IgD-negative memory B cell (primary cell): ENCODE measurements around the gene GNAZ. TPM values are rescaled to one million over a fixed set of nuclear protein-coding genes. Genes with fewer than 3 reads are reported as not detected.

Experiments used
- H3K27ac Mint-ChIP-seq, 3 donors: one replicate each; pipeline ENCODE4 v1.8.0; 2020 to 2022; ENCODE audit warnings: mild to moderate bottlenecking in 3 of 3, mixed read lengths in 3 of 3, moderate library complexity in 1 of 3
- H3K27me3 Mint-ChIP-seq: one replicate; pipeline ENCODE4 v1.8.0; 2021; ENCODE audit warnings: mixed read lengths
- H3K36me3 Mint-ChIP-seq: one replicate; pipeline ENCODE4 v1.8.0; 2020; ENCODE audit warnings: mild to moderate bottlenecking, mixed read lengths
- H3K4me1 Mint-ChIP-seq, 3 donors: one replicate each; pipeline ENCODE4 v1.8.0; 2020 to 2022; ENCODE audit warnings: mixed read lengths in 3 of 3, mild to moderate bottlenecking in 1 of 3
- H3K4me3 Mint-ChIP-seq, 4 donors: one replicate each; pipeline ENCODE4 v1.8.0; 2020 to 2022; ENCODE audit warnings: mild to moderate bottlenecking in 4 of 4, mixed read lengths in 4 of 4, moderate library complexity in 3 of 4
- H3K9me3 Mint-ChIP-seq, 3 donors: one replicate each; pipeline ENCODE4 v1.8.0; 2020 to 2021; ENCODE audit warnings: mixed read lengths in 3 of 3, mild to moderate bottlenecking in 1 of 3
- polyA plus RNA-seq: library from polyadenylated mRNA; unstranded; fragments of 300-500 nt; fragmentation: Illumina TruSeq; gene quantifications from one replicate; pipeline ENCODE4 v1.2.3, GENCODE V29; 2021

Gene GNAZ
- polyA plus RNA-seq, 1 donor from 2014 or later: 2.0 TPM

DNA sequence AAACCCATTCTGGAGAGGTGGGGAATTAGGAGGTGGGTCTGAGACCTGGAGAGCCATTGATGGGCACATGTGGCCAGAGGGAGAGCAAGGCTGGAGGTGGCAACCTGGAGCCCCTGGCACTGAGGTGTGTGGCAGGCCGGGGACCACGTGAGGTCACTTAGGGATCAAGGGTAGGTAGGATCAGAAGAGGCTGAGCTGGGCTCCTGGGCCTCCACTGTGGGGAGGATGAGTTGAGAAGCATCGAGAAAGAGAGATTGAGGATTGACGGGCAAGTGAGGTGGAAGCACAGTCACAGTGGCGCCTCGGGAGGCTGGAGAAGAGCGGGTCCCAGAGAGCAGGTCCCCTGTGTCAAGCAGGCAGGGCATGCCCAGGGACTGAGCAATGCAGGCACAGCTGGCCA, 4.1 kb downstream of the GNAZ start:
- peak overlapping the region in 1 of 3 donors; percentile 28 for H3K27ac Mint-ChIP-seq
- no peaks in the 10 kb centered on the region for H3K36me3 Mint-ChIP-seq
- peaks cover 0 to 6% (median 5%) of the 10 kb centered on the region in 3 donors for H3K4me1 Mint-ChIP-seq
- peaks cover 5% of the 10 kb centered on the region for H3K27me3 Mint-ChIP-seq
- peak overlapping the region in 2 of 4 donors; percentile 18 to 21 for H3K4me3 Mint-ChIP-seq
- H3K9me3 Mint-ChIP-seq: peaks cover 0 to 3% (median 0%) of the 10 kb centered on the region in 3 donors

DNA sequence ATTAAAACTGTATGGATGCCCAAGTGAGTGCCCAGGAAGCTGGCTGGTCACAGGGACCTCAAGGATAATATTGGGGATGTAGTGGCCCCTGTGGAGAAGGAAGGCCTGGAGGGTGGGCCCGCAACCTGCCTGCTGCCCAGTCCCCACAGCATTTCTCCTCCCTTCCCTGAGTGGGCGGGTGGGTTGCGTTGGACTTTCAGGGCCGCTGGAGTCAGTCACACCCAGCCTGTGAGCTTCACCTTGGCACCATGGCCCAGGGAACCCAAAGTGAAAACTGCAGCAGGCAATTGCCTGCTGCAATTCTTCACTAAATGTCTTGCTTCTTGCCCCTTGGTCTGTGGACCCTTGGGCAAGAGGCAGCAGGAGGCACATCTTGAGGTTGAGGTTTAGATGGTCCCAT, 4.7 kb downstream of the GNAZ start:
- no peak overlapping the region for H3K27ac Mint-ChIP-seq
- H3K9me3 Mint-ChIP-seq: peaks cover 0 to 3% (median 0%) of the 10 kb centered on the region in 3 donors
- no peak overlapping the region for H3K4me3 Mint-ChIP-seq
- peaks cover 0 to 5% (median 3%) of the 10 kb centered on the region in 3 donors for H3K4me1 Mint-ChIP-seq
- no peaks in the 10 kb centered on the region for H3K36me3 Mint-ChIP-seq
- peaks cover 5% of the 10 kb centered on the region for H3K27me3 Mint-ChIP-seq

DNA sequence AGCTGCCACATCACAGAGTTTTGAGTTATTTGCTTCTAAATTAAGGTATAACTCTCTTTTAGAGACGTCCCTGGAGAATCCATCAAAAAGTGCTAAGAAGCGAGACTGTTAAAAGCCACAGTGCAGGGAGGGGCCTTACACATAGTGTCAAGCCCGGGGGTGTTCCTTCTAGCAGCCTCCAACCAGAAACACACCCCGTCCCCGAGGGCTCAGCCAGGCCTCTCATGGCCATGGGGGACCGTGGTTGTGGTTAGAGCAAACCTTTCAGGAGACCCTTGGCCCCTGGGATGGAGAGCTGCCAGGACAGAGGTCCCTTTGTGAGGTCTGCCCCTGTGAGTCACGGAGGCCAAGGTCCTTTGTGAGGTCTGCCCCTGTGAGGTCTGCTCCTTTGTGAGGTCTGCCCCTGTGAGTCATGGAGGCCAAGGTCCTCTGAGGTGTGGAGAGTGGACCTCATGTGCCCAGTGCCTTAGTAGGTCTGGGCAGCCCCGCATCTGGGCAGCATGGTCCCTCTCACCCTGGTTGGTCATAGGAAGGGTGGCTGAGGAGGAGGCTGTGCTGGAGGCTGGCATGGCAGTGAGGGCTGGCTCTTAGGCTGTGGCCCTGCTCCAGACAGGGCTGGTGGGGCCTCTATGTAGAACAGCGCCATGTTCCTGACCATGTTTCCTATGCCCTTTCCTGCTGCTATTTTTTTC, 5.4 kb downstream of the GNAZ start:
- Mint-ChIP-seq H3K4me1 (peaks cover 0 to 5% (median 3%) of the 10 kb centered on the region in 3 donors), H3K27ac (no peak overlapping the region), H3K27me3 (peaks cover 5% of the 10 kb centered on the region), H3K36me3 (no peaks in the 10 kb centered on the region), H3K4me3 (peak overlapping the region in 1 of 4 donors; percentile 4), H3K9me3 (peaks cover 0 to 3% (median 0%) of the 10 kb centered on the region in 3 donors)

DNA sequence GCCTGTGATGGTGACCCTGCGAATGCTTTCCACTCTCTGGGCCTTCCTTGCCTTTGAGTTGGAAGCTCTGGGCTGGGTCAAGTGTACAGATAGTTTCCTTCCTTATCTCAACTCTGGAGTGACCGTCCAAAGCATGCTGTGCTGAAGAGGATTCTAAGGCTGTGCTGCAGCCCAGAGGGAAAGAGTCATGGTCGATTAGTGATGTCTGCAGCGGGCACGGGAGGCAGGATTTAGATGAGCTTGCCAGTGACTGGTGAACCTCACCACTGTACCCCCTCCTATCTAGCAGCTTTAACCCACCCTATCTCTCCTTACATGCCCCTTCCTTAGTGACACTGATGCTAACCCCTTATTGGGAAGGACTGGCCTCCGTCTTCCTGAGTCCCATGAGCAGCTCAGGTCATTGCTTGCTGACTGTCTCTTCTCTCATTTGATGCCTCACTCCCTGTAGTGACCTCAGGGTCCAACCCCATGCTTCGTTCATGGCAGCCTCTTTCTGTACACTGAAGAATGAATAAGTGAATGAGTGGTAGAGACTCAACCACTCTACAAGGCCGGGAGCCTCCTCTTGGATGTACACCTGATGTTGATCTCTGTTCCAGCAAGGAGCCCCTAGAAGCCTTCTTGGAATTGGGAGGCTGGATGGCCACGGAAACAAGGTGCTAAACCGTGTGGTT, 6.7 kb downstream of the GNAZ start:
- Mint-ChIP-seq H3K9me3 (peaks cover 0 to 3% (median 0%) of the 10 kb centered on the region in 3 donors), H3K27me3 (peaks cover 4% of the 10 kb centered on the region)

DNA sequence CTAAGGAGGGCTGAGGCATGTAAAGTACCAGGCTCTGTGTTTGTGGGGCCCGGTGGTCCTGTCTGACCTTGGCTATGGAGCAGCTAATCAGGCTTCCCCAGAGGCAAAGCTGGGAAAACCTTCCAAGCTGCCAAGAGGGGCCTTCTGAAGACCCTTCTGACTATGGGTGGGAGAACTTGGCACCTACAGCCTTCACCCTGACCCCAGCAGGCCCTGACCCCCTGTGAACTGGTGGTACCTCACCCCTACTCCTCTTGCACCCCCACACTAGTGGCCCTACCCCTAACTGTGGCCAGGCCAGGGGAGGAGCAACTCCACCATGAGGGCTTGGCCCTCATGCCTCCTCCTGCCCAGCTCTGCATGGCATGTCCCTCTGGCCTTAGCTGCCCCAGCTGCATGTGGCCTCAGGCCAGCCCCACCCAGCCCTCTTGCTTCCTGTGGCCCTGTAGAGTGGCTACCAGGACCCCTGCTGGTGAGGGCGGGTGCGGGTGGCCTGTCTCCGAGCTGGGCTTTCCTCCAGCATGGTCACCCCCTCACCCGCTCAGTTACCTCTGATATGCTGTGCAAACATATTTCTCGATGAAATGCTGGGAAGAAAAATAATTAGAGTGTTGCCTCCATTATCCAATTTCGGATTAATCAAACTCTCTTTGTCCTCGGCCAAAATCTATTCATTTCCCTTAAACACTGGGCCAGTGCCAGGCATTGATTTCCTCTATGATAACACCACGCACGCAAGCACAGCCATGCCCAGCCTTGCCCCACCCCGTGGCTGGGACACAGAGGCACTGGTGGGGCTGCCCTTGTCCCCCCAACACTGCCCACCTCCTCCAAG, 7.5 kb downstream of the GNAZ start:
- H3K9me3 Mint-ChIP-seq: peaks cover 0 to 3% (median 0%) of the 10 kb centered on the region in 3 donors
- H3K27ac Mint-ChIP-seq: no peak overlapping the region
- no peak overlapping the region for H3K4me3 Mint-ChIP-seq
- H3K27me3 Mint-ChIP-seq: peaks cover 3% of the 10 kb centered on the region
- peaks cover 0 to 7% (median 3%) of the 10 kb centered on the region in 3 donors for H3K4me1 Mint-ChIP-seq
- H3K36me3 Mint-ChIP-seq: no peaks in the 10 kb centered on the region

More for the DNA sequence above, 6.7 kb downstream of the GNAZ start:
- Mint-ChIP-seq H3K4me1 (peaks cover 0 to 7% (median 3%) of the 10 kb centered on the region in 3 donors), H3K4me3 (no peak overlapping the region), H3K27ac (peak overlapping the region in 1 of 3 donors; percentile 47), H3K36me3 (no peaks in the 10 kb centered on the region)

DNA sequence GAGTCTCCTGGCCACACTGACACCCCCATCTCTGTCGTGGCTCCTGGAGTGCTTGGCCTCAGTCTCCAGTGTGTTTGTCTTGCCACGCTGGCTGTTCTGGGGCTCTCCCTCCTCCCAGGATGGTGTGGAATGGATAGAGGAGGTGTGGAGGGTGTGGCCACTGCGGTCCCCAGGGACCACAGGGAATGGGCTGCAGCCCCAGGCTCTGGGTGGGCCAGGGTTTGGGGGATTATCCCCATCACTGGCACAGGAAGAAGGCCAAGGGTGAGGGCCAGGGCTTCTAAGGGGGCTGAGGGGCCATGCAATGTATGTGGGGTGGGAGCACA, 8.1 kb downstream of the GNAZ start:
- peaks cover 0 to 3% (median 0%) of the 10 kb centered on the region in 3 donors for H3K9me3 Mint-ChIP-seq
- peaks cover 0 to 7% (median 3%) of the 10 kb centered on the region in 3 donors for H3K4me1 Mint-ChIP-seq
- H3K4me3 Mint-ChIP-seq: no peak overlapping the region
- no peaks in the 10 kb centered on the region for H3K36me3 Mint-ChIP-seq
- no peak overlapping the region for H3K27ac Mint-ChIP-seq
- peaks cover 3% of the 10 kb centered on the region for H3K27me3 Mint-ChIP-seq

DNA sequence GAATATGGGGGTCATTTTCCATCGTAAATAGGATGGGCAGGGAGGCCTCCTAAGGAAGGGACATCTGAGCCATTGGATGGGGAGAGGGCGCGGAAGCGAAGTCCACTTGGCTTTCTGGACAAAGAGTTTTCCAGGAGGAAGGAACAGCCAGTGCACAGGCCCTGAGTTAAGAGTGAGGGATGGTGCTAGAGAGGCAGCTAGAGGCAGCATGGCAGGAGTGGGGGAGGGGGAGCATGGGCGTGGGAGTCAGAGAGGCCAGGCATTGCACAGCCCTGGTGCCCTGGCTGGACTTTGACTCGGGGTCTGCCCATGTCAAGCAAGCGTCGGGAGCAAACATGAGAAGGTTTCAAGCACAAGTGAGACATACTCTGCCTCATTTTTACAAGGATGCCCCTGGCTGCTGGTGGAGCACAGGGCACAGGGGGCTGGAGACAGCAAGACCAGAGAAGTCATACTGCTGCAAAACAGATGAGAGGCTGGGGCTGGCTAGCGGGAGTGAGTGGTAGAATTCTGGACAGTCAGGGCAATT, 9.0 kb downstream of the GNAZ start:
- Mint-ChIP-seq H3K4me1 (peaks cover 0 to 5% (median 3%) of the 10 kb centered on the region in 3 donors), H3K27ac (no peak overlapping the region), H3K27me3 (peaks cover 3% of the 10 kb centered on the region), H3K36me3 (no peaks in the 10 kb centered on the region), H3K4me3 (no peak overlapping the region), H3K9me3 (peaks cover 0 to 3% (median 0%) of the 10 kb centered on the region in 3 donors)

DNA sequence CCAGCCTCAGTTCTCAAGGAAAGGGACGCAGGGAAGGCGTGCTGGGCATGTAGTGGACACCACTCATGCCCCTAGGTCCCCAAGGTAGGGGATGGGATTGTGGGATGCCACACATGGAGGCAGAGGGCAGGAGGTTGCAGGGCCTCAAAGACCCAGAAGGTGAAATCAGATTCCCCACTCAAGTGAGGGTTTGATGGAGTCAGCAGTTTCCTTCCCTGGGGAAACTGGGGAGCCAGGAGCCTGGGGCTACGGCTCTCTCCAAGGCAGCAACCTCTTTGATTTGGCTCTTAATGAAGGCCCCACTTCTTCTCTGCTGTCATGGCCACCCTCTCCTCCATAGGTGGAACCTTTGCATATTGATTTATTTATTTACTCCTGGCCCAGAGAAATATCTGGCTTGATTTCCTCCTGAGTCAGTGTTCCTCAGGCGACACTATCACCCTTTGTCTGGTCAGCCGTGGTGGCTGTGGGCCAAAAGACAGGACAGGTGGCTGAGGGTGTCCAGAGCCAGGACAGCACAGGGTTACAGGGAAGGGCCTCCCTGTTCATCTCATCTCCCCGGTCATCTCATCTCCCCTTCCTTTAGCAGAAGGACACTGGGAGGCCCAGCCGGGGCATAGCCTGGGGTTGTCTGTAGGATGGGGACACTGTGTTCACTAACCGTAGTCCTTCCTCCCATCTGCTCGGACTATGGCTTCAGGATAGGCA, 9.6 kb downstream of the GNAZ start:
- Mint-ChIP-seq H3K27ac (no peak overlapping the region), H3K4me1 (peaks cover 0 to 4% (median 3%) of the 10 kb centered on the region in 3 donors), H3K4me3 (no peak overlapping the region), H3K36me3 (no peaks in the 10 kb centered on the region), H3K27me3 (peaks cover 3% of the 10 kb centered on the region), H3K9me3 (peaks cover 0 to 3% (median 0%) of the 10 kb centered on the region in 3 donors)

DNA sequence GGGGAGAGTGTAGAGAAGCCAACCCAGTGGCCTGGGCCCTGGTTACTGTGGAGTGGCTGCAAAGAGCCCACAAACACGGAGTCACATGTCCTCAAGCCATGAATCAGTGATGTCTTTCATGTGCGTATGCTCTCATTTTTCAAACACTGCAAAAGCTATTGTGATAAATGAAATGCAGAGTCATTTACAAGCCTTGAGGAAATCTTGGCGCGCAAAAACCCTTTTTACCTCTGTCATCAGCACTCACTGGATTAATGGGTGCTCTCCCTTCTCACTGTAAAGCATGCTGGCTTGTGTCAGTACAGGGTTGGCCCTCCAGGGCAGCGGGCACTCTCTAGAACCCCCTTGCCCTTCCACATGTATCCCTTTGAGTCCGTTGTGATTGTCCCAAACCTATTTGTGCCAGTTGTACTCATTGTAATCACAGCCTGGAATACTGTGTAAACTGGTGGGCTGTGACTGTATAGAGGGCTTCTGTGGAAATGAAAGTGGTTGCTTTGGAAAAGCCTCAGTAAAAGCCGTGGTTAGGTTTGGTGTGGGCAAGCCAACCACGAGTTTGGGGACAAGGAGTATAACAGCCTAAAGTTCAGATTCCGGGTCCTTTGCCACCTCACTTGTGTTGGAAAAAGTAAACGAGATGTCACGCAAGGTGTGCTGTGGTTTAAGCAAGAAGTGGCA, 10.4 kb downstream of the GNAZ start:
- H3K27me3 Mint-ChIP-seq: peaks cover 3% of the 10 kb centered on the region
- peaks cover 0 to 3% (median 0%) of the 10 kb centered on the region in 3 donors for H3K9me3 Mint-ChIP-seq
- H3K4me1 Mint-ChIP-seq: peaks cover 0 to 4% (median 3%) of the 10 kb centered on the region in 3 donors
- H3K27ac Mint-ChIP-seq: no peak overlapping the region
- H3K36me3 Mint-ChIP-seq: no peaks in the 10 kb centered on the region
- no peak overlapping the region for H3K4me3 Mint-ChIP-seq

DNA sequence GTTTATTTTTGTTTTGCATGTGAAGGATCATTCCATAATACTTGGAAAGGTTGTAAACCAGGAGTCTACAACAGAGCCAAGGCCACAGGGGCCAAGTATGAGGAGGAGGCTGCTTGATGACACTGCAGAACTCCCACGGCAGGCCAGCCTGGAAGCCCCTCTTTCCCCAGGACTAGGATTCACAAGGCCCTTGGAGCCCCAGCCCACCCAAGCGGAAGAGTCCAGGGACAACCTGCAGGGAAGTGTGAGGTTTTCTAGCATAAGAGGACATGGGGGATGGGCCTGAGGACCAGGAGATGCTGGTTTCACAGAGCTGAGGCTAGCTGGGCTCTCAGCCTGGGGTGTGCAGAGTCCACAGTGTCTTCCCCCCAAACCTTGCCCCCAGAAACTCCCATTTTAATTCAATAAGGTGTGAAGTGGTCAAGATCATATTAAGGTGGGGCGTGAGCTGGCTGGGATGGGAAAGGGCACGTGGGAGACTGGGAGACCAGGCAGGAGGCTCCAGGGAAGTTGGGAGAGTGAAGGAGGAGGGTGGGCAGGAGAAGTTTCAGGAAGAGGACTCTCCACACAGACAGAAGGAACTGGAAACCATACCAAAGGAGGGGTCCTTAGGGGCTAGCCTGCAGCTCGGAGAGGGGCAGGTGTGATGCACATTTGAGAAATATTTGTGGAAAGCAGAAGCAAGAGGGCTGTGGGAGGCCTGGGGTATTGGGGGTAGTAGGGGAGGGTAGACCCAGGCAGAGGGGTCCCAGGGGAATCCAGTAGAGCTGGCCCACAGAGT, 12.4 kb downstream of the GNAZ start:
- H3K9me3 Mint-ChIP-seq: peaks cover 0 to 3% (median 0%) of the 10 kb centered on the region in 3 donors
- H3K4me3 Mint-ChIP-seq: no peak overlapping the region
- no peak overlapping the region for H3K27ac Mint-ChIP-seq
- H3K27me3 Mint-ChIP-seq: no peaks in the 10 kb centered on the region
- H3K4me1 Mint-ChIP-seq: peaks cover 5 to 8% (median 7%) of the 10 kb centered on the region in 3 donors
- H3K36me3 Mint-ChIP-seq: no peaks in the 10 kb centered on the region

DNA sequence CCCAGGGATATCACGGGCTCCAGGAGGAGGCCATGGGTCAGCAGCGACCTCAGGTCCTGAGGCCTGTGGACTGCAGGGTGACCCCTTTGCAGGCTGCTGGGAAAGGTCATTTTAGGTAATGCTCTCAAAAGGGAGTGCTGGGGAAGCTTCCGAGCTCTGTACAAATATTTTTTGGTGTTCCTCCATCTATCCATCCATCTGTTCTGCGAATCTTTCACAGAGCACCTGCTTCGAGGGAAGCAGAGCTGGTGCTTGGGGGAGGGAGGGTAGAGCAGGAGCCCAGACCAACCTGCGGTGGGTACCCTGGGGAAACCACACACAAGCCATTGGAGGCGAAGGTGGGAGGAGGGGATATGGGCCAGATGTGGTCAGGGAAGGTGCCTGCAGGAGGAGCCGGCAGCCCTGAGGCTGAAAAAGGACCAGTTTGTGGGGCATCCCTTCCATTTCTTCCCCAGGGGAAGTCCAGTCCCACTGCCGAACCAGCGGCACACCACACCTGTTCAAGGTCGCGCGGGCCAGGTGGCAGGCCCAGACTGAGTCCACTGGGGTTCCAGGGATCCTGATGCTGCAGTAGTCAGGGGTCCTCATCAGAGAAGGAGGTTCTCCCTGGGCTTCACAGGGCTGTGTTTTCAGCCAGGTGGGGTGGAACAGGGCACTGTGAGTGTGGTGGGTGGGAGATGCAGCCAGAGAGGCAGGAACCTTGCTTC, 13.1 kb downstream of the GNAZ start:
- Mint-ChIP-seq H3K4me3 (peak overlapping the region in 1 of 4 donors; percentile 28), H3K27ac (no peak overlapping the region), H3K9me3 (no peaks in the 10 kb centered on the region), H3K36me3 (no peaks in the 10 kb centered on the region), H3K27me3 (no peaks in the 10 kb centered on the region), H3K4me1 (peaks cover 6 to 9% (median 7%) of the 10 kb centered on the region in 3 donors)

DNA sequence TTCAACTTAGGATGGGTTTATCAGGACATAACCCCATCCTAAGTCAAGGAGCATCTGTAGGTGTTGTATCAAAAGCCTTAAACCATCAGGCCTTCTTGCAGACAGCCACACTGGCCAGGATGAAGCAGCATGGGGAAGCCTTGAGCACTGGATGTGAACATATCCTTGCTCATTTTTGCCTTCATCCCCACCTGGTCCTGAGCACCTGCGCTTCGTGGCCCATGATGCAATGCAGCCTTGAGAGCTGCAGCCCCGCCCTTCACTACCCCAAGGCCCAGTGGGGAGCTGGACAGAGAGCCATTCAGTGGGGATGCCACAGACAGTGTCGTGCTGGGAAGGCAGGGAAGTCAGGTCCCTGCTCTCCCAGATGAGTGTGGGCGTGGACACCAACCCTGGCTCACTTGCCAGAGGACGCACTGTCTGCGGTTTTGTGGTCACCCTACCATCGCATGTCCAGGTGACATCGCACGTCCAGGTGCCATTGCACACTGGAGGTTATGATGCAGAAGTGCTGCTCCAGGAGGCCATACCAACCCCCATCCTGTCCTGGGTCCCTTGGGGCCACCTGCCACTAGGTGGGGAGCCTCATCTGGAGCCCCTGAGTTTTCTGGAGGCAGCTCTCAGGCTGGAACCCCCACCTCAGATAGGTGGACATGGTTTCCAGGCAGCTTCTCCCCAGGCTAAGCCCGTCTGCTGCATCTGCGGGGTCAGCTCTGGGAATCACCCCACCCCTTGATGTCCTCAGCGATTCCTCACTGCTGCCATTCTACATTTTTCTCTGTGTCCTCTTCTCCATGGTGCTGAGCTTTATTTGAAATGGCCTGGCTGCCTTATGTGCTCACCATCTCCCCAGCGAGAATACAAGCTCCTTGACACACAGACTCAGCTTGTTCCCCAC, 14.4 kb downstream of the GNAZ start:
- H3K4me3 Mint-ChIP-seq: no peak overlapping the region
- H3K27ac Mint-ChIP-seq: no peak overlapping the region
- H3K4me1 Mint-ChIP-seq: peaks cover 6 to 9% (median 7%) of the 10 kb centered on the region in 3 donors
- H3K36me3 Mint-ChIP-seq: no peaks in the 10 kb centered on the region
- no peaks in the 10 kb centered on the region for H3K9me3 Mint-ChIP-seq
- H3K27me3 Mint-ChIP-seq: no peaks in the 10 kb centered on the region
